NT2/D1 (cell line): ENCODE measurements around the gene CTDP1.

Experiments
- SUZ12 ChIP-seq: IDR thresholded peaks from 2 replicates; pipeline ENCODE4 v1.6.1; 2011; ENCODE audit not compliant: insufficient read length, insufficient read depth; ENCODE audit errors: extremely low read depth
- YY1 ChIP-seq: IDR thresholded peaks from 2 replicates; pipeline ENCODE4 v1.6.1; 2011; ENCODE audit not compliant: insufficient read length, insufficient read depth
- ZNF274 ChIP-seq: IDR thresholded peaks from 2 replicates; pipeline ENCODE4 v1.6.1; 2011; ENCODE audit warnings: mild to moderate bottlenecking, low read depth, low read length

GRCh38 chr18:79643054-79643984 lies 36.3 kb upstream of the CTDP1 start:
- TF ChIP-seq YY1: no peak
- TF ChIP-seq ZNF274: no peak
- no peak for TF ChIP-seq SUZ12
